ENCODE data around the gene COL18A1.

The COL18A1 gene

DNA sequence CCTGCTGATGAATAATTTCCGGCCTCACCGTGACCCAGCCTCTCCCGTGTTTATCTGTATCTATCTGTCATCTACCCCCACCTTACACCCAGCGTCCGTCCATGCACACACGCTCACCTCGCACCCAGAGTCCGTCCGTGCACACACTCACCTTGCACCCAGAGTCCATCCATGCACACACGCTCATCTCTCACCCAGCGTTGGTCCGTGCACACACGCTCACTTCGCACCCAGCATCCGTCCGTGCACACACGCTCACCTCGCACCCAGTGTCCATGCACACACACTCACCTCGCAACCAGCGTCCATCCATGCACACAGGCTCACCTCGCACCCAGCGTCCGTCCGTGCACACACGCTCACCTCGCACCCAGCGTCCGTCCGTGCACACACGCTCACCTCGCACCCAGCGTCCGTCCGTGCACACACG is 25.0 kb upstream of the COL18A1 start:
- no peak overlapping the region for H3K9ac ChIP-seq (ENCODE audit: low read length)
- no peaks in the 10 kb centered on the region for H3K4me1 ChIP-seq (ENCODE audit: insufficient read depth, low read length)
- no peaks in the 10 kb centered on the region for H3K36me3 ChIP-seq (ENCODE audit: insufficient read depth, low read length)
- H3K4me3 ChIP-seq (ENCODE audit: low read depth in 1 of 2, low read length in 2 of 2): no peak overlapping the region
- H3K9me3 ChIP-seq (ENCODE audit: low read length): no peaks in the 10 kb centered on the region
- H3K27ac ChIP-seq (ENCODE audit: low read depth, low read length): no peak overlapping the region
- no peaks in the 10 kb centered on the region for H3K27me3 ChIP-seq (ENCODE audit: control insufficient read depth in 1 of 2, insufficient read depth in 2 of 2, low read length in 2 of 2)

DNA sequence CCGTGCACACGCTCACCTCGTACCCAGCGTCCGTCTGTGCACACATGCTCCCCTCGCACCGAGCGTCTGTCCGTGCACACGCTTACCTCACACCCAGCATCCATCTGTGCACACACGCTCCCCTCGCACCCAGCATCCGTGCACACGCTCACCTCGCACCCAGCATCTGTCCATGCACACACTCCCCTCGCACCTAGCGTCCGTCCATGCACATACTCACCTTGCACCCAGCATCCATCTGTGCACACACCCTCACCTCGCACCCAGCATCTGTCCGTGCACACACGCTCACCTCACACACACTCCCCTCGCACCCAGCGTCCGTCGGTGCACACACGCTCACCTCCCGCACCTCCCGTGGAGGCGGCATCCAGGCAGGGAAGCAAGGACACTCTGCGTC is 24.4 kb upstream of the COL18A1 start:
- Histone ChIP-seq H3K9ac (ENCODE audit: low read length) (no peak overlapping the region), H3K4me1 (ENCODE audit: insufficient read depth, low read length) (no peaks in the 10 kb centered on the region), H3K9me3 (ENCODE audit: low read length) (no peaks in the 10 kb centered on the region), H3K27me3 (ENCODE audit: control insufficient read depth in 1 of 2, insufficient read depth in 2 of 2, low read length in 2 of 2) (no peaks in the 10 kb centered on the region), H3K36me3 (ENCODE audit: insufficient read depth, low read length) (no peaks in the 10 kb centered on the region), H3K4me3 (ENCODE audit: low read depth in 1 of 2, low read length in 2 of 2) (no peak overlapping the region), H3K27ac (ENCODE audit: low read depth, low read length) (no peak overlapping the region)

DNA sequence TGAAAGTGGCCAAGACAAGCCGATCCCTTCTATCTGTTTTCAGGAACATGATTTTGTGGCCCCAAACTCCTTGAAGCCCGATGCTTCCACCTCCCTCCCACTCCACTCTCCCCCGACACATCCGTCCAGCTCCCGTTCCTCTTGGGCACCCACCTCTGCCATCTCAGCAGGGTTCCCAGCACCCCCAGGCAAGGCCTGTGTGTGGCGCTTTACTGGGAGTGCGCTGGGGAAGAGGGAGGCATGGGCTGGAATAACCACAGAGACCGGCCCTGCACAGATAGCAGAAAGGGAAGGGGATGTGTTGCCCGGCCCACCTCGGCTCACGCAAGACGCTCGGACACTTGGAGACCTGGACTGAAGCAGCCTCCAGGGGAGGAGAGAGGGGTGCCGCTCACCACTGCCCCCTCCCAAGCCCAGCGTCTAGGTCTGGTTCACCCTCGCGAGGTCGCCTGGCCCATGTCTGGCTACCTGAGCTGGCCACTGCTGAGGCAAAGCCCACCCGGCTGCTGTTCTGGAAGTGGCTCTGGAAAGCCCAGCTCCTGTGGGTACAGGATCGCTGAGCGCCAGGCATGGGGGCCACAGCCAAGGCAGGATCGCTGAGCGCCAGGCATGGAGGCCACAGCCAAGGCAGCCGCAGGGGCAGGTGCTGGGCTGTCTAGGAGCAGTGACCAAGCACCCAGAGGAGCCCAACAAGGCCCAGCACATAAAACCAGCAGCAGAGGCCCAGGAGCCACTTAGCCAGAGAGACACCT is 23.8 kb upstream of the COL18A1 start:
- Histone ChIP-seq H3K4me1 (ENCODE audit: insufficient read depth, low read length) (peaks cover under 1% of the 10 kb centered on the region), H3K36me3 (ENCODE audit: insufficient read depth, low read length) (no peaks in the 10 kb centered on the region), H3K9me3 (ENCODE audit: low read length) (no peaks in the 10 kb centered on the region), H3K9ac (ENCODE audit: low read length) (no peak overlapping the region), H3K4me3 (ENCODE audit: low read depth in 1 of 2, low read length in 2 of 2) (no peak overlapping the region), H3K27ac (ENCODE audit: low read depth, low read length) (no peak overlapping the region), H3K27me3 (ENCODE audit: control insufficient read depth in 1 of 2, insufficient read depth in 2 of 2, low read length in 2 of 2) (no peaks in the 10 kb centered on the region)

DNA sequence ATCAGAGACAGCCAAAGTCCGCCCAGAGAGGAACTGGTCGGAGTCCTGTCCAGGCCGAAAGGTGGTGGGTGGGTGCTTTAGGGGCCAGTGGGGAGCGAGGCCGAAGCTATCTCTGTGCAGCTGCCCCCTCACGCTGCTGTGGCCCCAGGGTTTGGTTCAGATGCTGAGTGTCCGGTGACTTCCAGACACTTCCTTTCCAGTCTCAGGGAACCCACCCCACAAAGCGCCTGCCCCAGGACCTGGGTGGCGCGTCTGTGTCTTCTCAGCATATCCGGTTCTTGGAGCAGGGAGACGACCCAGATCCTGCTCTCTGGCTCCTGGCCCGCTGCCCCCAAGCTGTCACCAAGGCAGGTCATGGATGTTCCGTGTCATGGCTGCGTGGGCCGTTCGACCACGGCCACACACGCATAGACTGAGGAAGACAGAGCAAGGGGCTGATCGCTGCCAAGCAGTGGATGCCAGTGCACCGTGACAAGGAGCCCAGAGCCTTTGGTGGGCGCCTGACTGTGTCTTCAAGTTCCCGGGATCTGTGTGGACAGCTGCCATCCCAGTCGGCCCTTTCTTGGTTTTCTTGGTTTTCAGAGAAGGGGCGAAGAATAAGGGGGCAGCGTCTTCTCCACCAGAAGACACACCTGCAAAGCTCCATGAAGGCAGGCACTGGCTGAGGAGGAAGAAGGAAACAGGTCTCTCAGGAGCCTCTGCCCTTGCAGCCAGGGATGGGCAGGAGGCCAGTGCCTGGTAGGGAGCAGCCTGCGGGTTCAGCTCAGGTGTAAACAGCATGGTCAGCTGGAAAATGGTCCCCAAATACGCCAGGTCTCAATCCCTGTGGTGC is 22.9 kb upstream of the COL18A1 start:
- Histone ChIP-seq H3K4me3 (ENCODE audit: low read depth in 1 of 2, low read length in 2 of 2) (no peak overlapping the region), H3K9ac (ENCODE audit: low read length) (no peak overlapping the region), H3K27me3 (ENCODE audit: control insufficient read depth in 1 of 2, insufficient read depth in 2 of 2, low read length in 2 of 2) (no peaks in the 10 kb centered on the region), H3K27ac (ENCODE audit: low read depth, low read length) (no peak overlapping the region), H3K4me1 (ENCODE audit: insufficient read depth, low read length) (peaks cover 10% of the 10 kb centered on the region), H3K36me3 (ENCODE audit: insufficient read depth, low read length) (no peaks in the 10 kb centered on the region), H3K9me3 (ENCODE audit: low read length) (no peaks in the 10 kb centered on the region)

DNA sequence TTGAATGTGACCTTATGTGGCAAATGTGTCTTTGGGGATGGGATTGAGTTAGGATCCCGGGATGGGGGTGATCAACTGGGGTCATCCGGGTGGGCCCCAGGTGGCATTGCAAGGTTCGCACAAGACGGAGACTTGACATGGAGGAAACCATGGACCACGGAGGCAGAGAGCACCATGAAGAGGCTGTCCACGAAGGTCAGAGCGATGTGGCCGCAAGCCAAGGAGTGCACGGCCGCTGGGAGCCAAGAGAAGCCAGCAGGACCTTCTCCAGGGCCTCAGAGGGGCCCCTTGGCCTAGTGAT is 22.3 kb upstream of the COL18A1 start:
- Histone ChIP-seq H3K27ac (ENCODE audit: low read depth, low read length) (no peak overlapping the region), H3K4me3 (ENCODE audit: low read depth in 1 of 2, low read length in 2 of 2) (no peak overlapping the region), H3K9ac (ENCODE audit: low read length) (no peak overlapping the region), H3K4me1 (ENCODE audit: insufficient read depth, low read length) (peaks cover 13% of the 10 kb centered on the region), H3K27me3 (ENCODE audit: control insufficient read depth in 1 of 2, insufficient read depth in 2 of 2, low read length in 2 of 2) (no peaks in the 10 kb centered on the region), H3K9me3 (ENCODE audit: low read length) (no peaks in the 10 kb centered on the region), H3K36me3 (ENCODE audit: insufficient read depth, low read length) (no peaks in the 10 kb centered on the region)

DNA sequence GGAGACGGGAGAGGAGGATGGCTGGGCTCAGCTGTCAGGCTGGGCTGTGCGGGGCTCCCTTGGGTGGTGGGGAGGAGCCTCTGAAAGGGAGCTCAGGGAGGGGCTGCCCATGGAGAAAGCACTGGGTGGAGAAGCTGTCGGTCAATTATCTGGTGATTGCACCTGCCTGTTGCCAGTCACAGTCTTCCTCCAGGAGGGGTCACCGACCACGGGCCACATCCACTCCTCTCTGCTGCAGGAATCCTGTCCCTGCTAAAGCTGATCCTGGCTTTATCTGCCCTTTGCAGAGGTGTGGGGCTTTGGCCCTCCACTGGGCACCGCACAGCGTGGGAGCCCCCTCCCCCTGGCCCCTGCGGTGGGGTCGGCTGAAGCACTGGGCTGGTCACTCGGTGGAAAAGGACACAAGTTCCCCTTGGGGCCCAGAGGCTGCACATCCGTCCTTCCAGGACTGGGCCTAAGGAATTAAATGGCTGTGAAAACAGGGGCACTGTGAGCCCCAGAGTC is 21.8 kb upstream of the COL18A1 start:
- Histone ChIP-seq H3K4me1 (ENCODE audit: insufficient read depth, low read length) (peaks cover 13% of the 10 kb centered on the region), H3K27me3 (ENCODE audit: control insufficient read depth in 1 of 2, insufficient read depth in 2 of 2, low read length in 2 of 2) (no peaks in the 10 kb centered on the region), H3K9me3 (ENCODE audit: low read length) (no peaks in the 10 kb centered on the region), H3K27ac (ENCODE audit: low read depth, low read length) (no peak overlapping the region), H3K9ac (ENCODE audit: low read length) (no peak overlapping the region), H3K4me3 (ENCODE audit: low read depth in 1 of 2, low read length in 2 of 2) (no peak overlapping the region), H3K36me3 (ENCODE audit: insufficient read depth, low read length) (no peaks in the 10 kb centered on the region)

DNA sequence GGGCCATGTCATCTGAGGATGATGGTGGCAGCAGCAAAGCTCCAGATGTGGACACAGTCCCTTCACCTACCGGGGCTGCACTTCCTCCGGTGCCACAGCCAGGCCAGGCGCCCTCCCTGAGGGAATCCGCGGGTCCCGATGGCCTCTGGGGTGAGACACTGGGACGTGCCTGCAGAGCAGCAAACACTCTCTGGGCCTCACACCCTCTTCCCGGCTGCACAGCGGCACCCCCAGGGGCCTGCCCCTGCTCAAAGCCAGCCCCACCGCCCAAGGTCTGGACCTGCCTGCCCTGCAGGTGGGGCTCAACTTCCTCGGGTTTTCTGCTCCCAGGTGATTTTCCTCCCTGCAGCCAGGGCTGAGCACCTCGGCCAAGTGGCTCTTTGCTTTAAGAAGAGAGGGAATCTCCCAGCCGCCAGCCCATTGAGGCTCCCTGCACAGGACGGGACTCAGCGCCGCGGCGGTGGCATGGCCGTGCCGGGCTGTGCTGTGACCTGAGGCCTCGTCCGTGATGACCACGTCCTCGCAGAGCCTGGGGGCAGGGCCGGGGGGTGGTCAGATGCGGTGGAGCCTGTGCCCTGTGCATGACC is 21.3 kb upstream of the COL18A1 start:
- Histone ChIP-seq H3K27me3 (ENCODE audit: control insufficient read depth in 1 of 2, insufficient read depth in 2 of 2, low read length in 2 of 2) (no peaks in the 10 kb centered on the region), H3K27ac (ENCODE audit: low read depth, low read length) (no peak overlapping the region), H3K4me1 (ENCODE audit: insufficient read depth, low read length) (peaks cover 13% of the 10 kb centered on the region)

DNA sequence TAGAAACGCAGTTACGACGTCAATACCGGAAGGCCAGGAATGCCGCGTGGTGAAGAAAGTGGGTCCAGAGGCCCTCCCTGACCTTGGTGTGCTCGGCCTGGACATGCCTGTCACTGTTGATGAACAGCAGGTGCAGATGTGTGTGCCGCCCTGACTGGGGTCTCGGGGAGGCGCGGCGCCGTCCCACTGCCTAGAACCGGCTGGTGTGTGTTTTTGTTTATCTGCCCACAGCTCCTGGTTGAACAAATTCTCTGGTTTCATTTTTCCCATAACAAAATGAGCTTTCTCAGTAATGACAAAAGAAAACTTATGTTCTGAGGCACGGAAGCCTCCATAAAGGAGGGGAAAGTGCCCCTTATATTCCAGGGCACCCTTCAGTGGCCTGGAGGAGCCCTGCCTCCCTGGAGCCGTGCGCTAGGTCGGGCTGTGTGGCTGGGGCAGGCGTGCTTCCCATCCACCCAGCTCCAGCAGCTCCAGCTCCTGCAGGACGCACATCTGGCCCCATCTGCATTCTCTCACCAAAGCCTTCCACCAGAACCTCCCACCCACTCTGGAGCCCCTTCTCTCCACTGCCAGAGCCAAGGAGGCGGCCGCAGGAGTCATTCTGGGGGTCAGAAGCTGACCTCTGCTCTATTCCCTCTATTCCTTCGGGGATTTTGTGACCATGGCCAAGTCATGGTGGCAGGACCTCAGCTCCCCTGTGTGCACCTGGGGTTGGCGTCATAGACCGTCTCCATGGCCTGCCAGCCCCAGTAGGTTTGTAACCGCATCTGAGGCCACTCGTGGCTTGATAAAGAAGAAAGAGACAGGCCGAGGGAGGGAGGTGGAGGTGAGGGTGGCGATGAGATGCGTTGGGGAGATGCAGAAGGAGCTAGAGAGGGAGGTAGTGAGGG is 20.1 kb upstream of the COL18A1 start:
- no peaks in the 10 kb centered on the region for H3K36me3 ChIP-seq (ENCODE audit: insufficient read depth, low read length)
- H3K27ac ChIP-seq (ENCODE audit: low read depth, low read length): no peak overlapping the region
- no peaks in the 10 kb centered on the region for H3K27me3 ChIP-seq (ENCODE audit: control insufficient read depth in 1 of 2, insufficient read depth in 2 of 2, low read length in 2 of 2)
- H3K9ac ChIP-seq (ENCODE audit: low read length): no peak overlapping the region
- peaks cover 13% of the 10 kb centered on the region for H3K4me1 ChIP-seq (ENCODE audit: insufficient read depth, low read length)
- no peak overlapping the region for H3K4me3 ChIP-seq (ENCODE audit: low read depth in 1 of 2, low read length in 2 of 2)
- H3K9me3 ChIP-seq (ENCODE audit: low read length): no peaks in the 10 kb centered on the region

More for the DNA sequence above, 21.3 kb upstream of the COL18A1 start:
- Histone ChIP-seq H3K36me3 (ENCODE audit: insufficient read depth, low read length) (no peaks in the 10 kb centered on the region), H3K4me3 (ENCODE audit: low read depth in 1 of 2, low read length in 2 of 2) (no peak overlapping the region), H3K9ac (ENCODE audit: low read length) (no peak overlapping the region), H3K9me3 (ENCODE audit: low read length) (no peaks in the 10 kb centered on the region)

DNA sequence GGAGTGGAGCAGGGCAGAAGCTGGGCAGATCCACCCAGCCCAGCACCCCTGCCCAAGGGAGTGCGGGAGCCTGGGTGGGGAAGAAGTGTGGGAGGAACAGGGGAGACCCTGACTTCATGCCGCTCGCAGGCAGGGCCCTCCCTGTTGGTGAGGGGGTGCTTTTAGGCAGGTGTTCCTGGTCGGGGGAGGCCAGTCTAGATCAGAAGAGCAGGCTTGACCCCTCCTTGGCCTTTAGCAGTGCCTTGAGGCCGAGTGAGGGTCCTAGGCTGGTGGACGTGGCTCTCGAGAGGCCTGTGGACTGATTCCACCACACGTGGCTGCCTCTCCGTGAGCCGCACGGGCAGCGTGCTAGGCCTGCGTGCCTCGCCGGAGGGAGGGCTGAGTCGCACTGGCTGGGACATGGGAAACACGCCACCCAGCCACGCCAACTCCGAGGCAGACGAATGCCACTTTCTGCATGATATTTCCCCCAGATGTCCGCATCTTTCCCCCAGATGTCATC is 19.4 kb upstream of the COL18A1 start:
- Histone ChIP-seq H3K36me3 (ENCODE audit: insufficient read depth, low read length) (no peaks in the 10 kb centered on the region), H3K27ac (ENCODE audit: low read depth, low read length) (no peak overlapping the region), H3K9me3 (ENCODE audit: low read length) (no peaks in the 10 kb centered on the region), H3K27me3 (ENCODE audit: control insufficient read depth in 1 of 2, insufficient read depth in 2 of 2, low read length in 2 of 2) (no peaks in the 10 kb centered on the region), H3K4me1 (ENCODE audit: insufficient read depth, low read length) (peaks cover 13% of the 10 kb centered on the region), H3K9ac (ENCODE audit: low read length) (no peak overlapping the region), H3K4me3 (ENCODE audit: low read depth in 1 of 2, low read length in 2 of 2) (no peak overlapping the region)

DNA sequence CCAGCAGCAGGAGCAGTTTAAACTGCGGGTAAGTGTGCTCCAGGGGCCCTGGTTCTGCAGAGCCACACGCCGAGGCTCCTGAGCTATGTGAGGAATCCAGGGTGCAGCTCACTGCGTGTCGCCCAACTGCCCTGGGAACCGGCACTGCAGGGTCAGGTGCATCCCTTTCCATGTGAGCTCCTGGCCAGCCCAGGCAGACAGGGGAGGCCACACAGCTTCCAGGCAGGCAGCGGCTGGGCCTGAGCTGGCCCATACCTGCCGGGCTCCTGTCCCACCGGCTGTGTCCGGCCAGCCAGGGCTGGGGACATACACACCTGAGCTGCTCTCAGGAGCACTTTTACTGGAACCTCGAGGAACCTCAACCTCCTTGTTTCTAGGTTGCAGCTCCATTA is 18.6 kb upstream of the COL18A1 start:
- no peak overlapping the region for H3K4me3 ChIP-seq (ENCODE audit: low read depth in 1 of 2, low read length in 2 of 2)
- H3K27ac ChIP-seq (ENCODE audit: low read depth, low read length): no peak overlapping the region
- no peaks in the 10 kb centered on the region for H3K27me3 ChIP-seq (ENCODE audit: control insufficient read depth in 1 of 2, insufficient read depth in 2 of 2, low read length in 2 of 2)
- no peaks in the 10 kb centered on the region for H3K36me3 ChIP-seq (ENCODE audit: insufficient read depth, low read length)
- H3K4me1 ChIP-seq (ENCODE audit: insufficient read depth, low read length): peaks cover 13% of the 10 kb centered on the region
- H3K9ac ChIP-seq (ENCODE audit: low read length): no peak overlapping the region
- H3K9me3 ChIP-seq (ENCODE audit: low read length): no peaks in the 10 kb centered on the region
